Adrenal gland (tissue), 5 donors: Measurements from ENCODE around the gene PPP1R12B.

ENCODE experiments used
- POLR2A ChIP-seq, 2 donors: fragments of 450-650 bp; IDR thresholded peaks; one replicate each; pipeline ENCODE4 v1.6.1; 2017; ENCODE audit warnings: antibody characterized with exemption in 2 of 2, mild to moderate bottlenecking in 2 of 2, moderate library complexity in 1 of 2
- TF ChIP-seq, protein P1 (sequence below), 6 experiments: fragments of 450-650 bp in 4 of 6; fragments of 200-600 bp in 2 of 6; sonication (generic) in 1 of 6; IDR thresholded peaks; 1 replicate in 5 of 6; 2 replicates in 1 of 6; pipeline versions ENCODE4 v1.5.1 to v1.8.0; 2016 to 2021; ENCODE audit warnings: antibody characterized with exemption in 6 of 6, mild to moderate bottlenecking in 2 of 6, moderate library complexity in 1 of 6
- donor health status: DM: no; HTN: no; CAD: no.

DNA sequence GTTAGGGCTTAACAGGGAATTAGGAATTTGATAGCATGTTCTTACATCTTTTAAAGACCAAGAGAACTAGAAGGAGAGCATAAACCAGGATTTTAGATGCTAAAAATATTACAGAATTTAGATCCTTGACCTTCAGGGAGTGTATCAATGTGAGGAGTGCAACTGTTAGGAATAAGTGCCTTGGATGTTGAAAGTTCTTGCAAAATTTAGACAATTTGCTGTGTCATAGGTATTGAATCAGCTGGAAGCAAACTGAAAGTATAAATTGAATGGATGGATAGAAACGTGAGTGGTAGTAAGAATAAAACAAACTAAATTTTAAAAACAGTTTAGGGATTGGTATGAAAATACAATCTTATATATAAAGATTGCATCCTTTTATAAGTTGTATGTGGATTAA lies 27.7 kb downstream of the PPP1R12B start:
- TF ChIP-seq, protein P1, sequence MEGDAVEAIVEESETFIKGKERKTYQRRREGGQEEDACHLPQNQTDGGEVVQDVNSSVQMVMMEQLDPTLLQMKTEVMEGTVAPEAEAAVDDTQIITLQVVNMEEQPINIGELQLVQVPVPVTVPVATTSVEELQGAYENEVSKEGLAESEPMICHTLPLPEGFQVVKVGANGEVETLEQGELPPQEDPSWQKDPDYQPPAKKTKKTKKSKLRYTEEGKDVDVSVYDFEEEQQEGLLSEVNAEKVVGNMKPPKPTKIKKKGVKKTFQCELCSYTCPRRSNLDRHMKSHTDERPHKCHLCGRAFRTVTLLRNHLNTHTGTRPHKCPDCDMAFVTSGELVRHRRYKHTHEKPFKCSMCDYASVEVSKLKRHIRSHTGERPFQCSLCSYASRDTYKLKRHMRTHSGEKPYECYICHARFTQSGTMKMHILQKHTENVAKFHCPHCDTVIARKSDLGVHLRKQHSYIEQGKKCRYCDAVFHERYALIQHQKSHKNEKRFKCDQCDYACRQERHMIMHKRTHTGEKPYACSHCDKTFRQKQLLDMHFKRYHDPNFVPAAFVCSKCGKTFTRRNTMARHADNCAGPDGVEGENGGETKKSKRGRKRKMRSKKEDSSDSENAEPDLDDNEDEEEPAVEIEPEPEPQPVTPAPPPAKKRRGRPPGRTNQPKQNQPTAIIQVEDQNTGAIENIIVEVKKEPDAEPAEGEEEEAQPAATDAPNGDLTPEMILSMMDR (IDR thresholded peaks at IDR 0.05), result no peak
- TF ChIP-seq POLR2A (IDR thresholded peaks at IDR 0.05), result no peak
